Ureter (tissue), 1 donor: Measurements from ENCODE around the gene ID1. TPM values are rescaled to one million over a fixed set of nuclear protein-coding genes. Genes with fewer than 3 reads are reported as not detected.
"Not testable (repeated sequence)": the region's sequence is repeated elsewhere in the genome, so short reads cannot be mapped to it uniquely, and the experiment has no call there.

Source experiments
- DNase-seq: peaks from one replicate; pipeline ENCODE4 v3.0.0-alpha.2; 2020; ENCODE audit warnings: low spot score
- total RNA-seq: library from RNA; stranded (reverse); gene quantifications from one replicate; pipeline ENCODE4 v1.2.4, GENCODE V29; 2023
- donor health status: DM: yes; HTN: yes; CAD: no.

Gene ID1
- total RNA-seq, 1 donor from 2014 or later, result 367 TPM

- no peak for DNase-seq
Measured at GRCh38 chr20:31602431-31602778, 2.7 kb upstream of the ID1 start.

GRCh38 chr20:31602779-31603441, 2.2 kb upstream of the ID1 start:
- no peak for DNase-seq

- peak; percentile 98 for DNase-seq
Measured at GRCh38 chr20:31603822-31604566, 1.1 kb upstream of the ID1 start.

GRCh38 chr20:31604567-31605030, 490 bp upstream of the ID1 start:
- DNase-seq, result no peak

- no peak for DNase-seq
Measured at GRCh38 chr20:31605902-31606803, 1.1 kb downstream of the ID1 start.

GRCh38 chr20:31606804-31607639, 1.9 kb downstream of the ID1 start:
- DNase-seq, result peak; percentile 63

GRCh38 chr20:31607640-31608250, 2.7 kb downstream of the ID1 start:
- no peak for DNase-seq

- DNase-seq, result peak; percentile 92
Measured at GRCh38 chr20:31608251-31608945, 3.3 kb downstream of the ID1 start.

GRCh38 chr20:31612271-31612640, 7.2 kb downstream of the ID1 start:
- DNase-seq, result not testable (repeated sequence)

- DNase-seq, result no peak
Measured at GRCh38 chr20:31615416-31615815, 10.3 kb downstream of the ID1 start.

GRCh38 chr20:31617432-31618104, 12.5 kb downstream of the ID1 start:
- no peak for DNase-seq

- DNase-seq, result no peak
Measured at GRCh38 chr20:31620246-31620645, 15.2 kb downstream of the ID1 start.

GRCh38 chr20:31623123-31623505, 18.0 kb downstream of the ID1 start:
- DNase-seq, result not testable (repeated sequence)

- DNase-seq, result not testable (repeated sequence)
Measured at GRCh38 chr20:31626534-31626933, 21.4 kb downstream of the ID1 start.

GRCh38 chr20:31628057-31628456, 23.0 kb downstream of the ID1 start:
- DNase-seq, result not testable (repeated sequence)

- no peak for DNase-seq
Measured at GRCh38 chr20:31630187-31630790, 25.2 kb downstream of the ID1 start.

- DNase-seq, result no peak
Measured at GRCh38 chr20:31632548-31633338, 27.7 kb downstream of the ID1 start.

- no peak for DNase-seq
Measured at GRCh38 chr20:31633339-31633914, 28.3 kb downstream of the ID1 start.
